Stomach (tissue), 4 donors: ENCODE measurements around the gene AFAP1.

ENCODE experiments used
- CTCF ChIP-seq, 7 experiments: fragments of 450-650 bp in 4 of 7; fragments of 200-600 bp in 3 of 7; sonication (generic) in 3 of 7; IDR thresholded peaks; one replicate each; pipeline ENCODE4 v1.5.1; 2016 to 2019; ENCODE audit warnings: antibody characterized with exemption in 7 of 7, control low read depth in 2 of 7, mild to moderate bottlenecking in 1 of 7
- EP300 ChIP-seq: sonication (generic); formaldehyde crosslinking; IDR thresholded peaks from one replicate; pipeline ENCODE4 v1.6.1; 2017; ENCODE audit warnings: antibody characterized with exemption
- POLR2A ChIP-seq, 4 donors: fragments of 450-650 bp; IDR thresholded peaks; one replicate each; pipeline ENCODE4 v1.6.1; 2016; ENCODE audit warnings: antibody characterized with exemption in 4 of 4, control low read depth in 2 of 4, mild to moderate bottlenecking in 1 of 4, moderate library complexity in 1 of 4

DNA sequence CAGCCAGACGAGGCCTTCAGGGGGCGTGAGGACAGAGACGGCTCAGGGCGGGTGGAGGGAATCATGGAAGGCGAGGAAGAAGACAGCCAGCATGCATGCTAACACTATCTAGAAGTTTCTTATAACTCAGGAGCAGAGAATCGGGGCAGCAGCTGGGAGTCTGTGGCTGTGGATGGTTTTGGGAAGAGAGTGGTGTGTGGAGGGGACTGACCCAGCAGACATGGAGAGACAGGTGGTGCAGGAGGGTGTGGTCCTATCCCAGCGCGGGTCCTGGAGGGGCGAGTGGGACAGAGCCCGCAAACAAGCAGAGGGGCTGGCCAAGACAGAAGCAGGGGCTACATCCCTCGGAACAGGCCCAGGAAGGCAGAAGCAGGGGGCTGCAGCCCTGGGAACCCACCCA lies 192.1 kb downstream of the AFAP1 start:
- TF ChIP-seq CTCF (IDR thresholded peaks at IDR 0.05) (no peak), EP300 (no peak), POLR2A (IDR thresholded peaks at IDR 0.05) (no peak)
